ENCODE data around the gene MRPS22.

DNA sequence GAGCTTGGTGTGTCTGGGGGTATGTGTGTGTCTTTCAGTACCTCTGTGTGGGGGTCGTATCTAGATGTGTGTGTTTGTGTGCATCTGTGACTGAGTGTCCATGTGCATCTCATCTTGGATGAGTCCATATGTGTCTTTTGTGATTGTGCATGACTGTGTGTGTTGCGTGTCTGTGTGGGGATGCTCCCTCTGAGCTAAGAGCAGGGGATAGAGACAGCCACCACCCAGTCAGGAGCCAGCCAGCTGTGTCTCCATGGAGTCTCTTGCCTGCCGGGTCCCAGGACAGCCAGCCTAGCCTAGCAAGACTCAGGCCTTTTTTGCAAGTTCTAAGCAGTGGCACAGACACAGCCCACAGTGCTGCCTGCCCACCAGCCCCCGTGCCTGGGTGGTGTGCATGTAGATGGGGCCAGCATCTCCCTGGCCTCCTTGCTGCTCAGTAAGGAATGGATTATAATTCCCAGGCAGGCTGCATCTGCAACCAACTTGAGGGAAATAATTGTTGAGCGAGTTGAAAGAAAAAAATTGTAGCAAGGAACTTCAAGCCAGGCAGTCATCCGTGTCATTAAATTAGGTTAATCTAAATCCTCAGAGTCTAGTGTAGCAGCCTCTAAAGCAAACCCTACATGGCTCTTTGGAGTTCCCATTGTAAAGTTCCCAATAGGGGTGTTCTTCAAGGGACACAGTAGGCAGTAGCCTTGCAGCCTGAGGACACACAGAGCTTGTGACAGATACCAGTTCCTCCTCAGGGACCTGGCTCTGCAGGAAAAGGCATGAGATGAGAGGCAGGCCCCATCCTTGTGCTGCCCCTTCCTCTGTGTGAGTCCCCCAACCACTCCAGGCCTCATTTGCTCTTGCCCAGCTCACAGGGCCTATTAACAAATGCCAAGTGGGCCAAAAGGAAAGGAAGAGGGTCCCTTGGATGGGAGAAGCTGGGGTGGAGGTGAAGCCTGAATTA, 35.9 kb upstream of the MRPS22 start:
- TF ChIP-seq, protein P1, sequence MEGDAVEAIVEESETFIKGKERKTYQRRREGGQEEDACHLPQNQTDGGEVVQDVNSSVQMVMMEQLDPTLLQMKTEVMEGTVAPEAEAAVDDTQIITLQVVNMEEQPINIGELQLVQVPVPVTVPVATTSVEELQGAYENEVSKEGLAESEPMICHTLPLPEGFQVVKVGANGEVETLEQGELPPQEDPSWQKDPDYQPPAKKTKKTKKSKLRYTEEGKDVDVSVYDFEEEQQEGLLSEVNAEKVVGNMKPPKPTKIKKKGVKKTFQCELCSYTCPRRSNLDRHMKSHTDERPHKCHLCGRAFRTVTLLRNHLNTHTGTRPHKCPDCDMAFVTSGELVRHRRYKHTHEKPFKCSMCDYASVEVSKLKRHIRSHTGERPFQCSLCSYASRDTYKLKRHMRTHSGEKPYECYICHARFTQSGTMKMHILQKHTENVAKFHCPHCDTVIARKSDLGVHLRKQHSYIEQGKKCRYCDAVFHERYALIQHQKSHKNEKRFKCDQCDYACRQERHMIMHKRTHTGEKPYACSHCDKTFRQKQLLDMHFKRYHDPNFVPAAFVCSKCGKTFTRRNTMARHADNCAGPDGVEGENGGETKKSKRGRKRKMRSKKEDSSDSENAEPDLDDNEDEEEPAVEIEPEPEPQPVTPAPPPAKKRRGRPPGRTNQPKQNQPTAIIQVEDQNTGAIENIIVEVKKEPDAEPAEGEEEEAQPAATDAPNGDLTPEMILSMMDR (IDR thresholded peaks at IDR 0.05), result no peak
- no peak for TF ChIP-seq POLR2A (IDR thresholded peaks at IDR 0.05)
